SIG-M5 (cell line): ENCODE data around the gene RPS6KA4.
"Not testable (repeated sequence)": the region's sequence is repeated elsewhere in the genome, so short reads cannot be mapped to it uniquely, and the experiment has no call there.

ENCODE experiments used
- DNase-seq: peaks from one replicate; lab custom pipeline; 2025; lab: John Stamatoyannopoulos, UW

RPS6KA4 gene

GRCh38 chr11:64358907-64359711 lies at the start of gene RPS6KA4:
Gene RPS6KA4, plus strand, starts transcription at chr11:64359162. Its CDS starts 74 bp downstream, at chr11:64359236.
- no peak for DNase-seq

- no peak for DNase-seq
Observed at GRCh38 chr11:64312947-64313346, 46.0 kb upstream of the RPS6KA4 start.

DNA sequence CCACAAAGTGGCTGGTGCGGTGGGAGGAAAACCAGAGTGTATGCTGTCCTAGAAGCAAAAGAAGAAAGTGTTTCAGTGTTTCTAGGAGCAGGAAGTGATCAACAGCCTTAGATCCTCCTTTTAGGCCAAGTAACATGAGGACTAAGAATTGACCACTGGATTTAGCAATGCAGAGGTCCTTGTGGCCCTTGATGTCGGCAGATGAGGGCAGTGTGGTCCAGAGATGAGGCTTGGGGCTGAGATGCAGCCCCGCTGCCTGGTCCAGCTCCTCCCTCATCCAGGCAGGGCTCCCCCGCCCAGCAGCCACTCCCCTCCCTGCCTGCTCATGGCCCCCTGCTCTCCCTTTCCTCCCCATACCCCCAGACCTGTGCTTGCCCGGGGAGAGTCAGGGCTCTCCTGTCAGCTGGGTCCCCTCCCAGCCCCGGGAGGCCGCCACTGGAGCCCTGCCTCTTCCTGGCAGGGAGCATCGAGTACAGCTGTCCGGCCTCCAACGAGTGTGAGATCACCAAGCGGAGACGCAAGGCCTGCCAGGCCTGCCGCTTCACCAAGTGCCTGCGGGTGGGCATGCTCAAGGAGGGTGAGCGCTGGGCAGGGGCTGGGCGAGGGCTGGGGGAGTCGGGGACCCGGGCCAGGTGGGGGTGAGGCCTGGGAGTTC lies 45.3 kb upstream of the RPS6KA4 start:
- DNase-seq, result no peak

DNA sequence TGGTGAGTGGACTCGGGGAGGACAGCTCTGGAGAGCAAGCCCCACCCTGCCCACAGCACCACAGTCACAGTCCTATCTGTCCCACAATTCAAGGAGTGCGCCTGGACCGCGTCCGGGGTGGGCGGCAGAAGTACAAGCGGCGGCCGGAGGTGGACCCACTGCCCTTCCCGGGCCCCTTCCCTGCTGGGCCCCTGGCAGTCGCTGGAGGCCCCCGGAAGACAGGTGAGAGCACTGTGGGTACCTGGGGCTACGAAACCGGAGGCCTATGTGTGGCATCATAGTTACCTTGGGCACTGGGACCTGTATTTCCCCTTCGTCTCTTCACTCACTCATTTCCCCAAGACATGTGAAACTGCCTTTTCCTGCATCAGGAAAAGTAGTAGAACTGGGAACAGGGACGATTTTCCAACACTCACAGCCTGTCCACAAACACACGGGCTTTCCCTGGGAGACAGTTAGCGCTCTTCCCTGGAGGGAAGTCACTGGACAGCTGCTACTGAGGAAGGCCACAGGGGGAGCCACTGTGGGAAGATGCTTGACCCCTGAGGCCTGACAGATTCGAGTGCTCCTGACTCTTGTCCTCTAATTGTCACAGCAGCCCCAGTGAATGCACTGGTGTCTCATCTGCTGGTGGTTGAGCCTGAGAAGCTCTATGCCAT lies 44.7 kb upstream of the RPS6KA4 start:
- DNase-seq, result no peak

DNA sequence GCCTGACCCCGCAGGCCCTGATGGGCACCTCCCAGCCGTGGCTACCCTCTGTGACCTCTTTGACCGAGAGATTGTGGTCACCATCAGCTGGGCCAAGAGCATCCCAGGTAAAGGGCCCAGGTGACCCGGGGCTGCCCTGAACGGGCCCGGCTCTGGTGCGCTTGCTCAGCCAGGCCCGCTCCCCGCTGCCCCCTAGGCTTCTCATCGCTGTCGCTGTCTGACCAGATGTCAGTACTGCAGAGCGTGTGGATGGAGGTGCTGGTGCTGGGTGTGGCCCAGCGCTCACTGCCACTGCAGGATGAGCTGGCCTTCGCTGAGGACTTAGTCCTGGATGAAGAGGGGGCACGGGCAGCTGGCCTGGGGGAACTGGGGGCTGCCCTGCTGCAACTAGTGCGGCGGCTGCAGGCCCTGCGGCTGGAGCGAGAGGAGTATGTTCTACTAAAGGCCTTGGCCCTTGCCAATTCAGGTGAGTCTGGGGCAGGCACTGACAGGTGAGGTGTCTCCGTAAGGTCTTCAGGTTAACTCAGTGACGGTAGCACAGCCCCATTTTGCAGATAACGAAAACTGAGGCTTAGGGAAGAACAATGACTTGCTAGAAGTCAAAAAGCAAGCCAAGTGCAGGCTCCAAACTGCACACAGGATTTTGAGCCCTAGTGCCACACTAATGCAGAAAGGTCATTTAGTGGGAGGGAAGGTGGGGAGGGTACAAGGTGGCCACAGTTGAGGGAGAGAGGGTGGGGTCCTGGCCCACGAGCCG lies 44.0 kb upstream of the RPS6KA4 start:
- no peak for DNase-seq

DNA sequence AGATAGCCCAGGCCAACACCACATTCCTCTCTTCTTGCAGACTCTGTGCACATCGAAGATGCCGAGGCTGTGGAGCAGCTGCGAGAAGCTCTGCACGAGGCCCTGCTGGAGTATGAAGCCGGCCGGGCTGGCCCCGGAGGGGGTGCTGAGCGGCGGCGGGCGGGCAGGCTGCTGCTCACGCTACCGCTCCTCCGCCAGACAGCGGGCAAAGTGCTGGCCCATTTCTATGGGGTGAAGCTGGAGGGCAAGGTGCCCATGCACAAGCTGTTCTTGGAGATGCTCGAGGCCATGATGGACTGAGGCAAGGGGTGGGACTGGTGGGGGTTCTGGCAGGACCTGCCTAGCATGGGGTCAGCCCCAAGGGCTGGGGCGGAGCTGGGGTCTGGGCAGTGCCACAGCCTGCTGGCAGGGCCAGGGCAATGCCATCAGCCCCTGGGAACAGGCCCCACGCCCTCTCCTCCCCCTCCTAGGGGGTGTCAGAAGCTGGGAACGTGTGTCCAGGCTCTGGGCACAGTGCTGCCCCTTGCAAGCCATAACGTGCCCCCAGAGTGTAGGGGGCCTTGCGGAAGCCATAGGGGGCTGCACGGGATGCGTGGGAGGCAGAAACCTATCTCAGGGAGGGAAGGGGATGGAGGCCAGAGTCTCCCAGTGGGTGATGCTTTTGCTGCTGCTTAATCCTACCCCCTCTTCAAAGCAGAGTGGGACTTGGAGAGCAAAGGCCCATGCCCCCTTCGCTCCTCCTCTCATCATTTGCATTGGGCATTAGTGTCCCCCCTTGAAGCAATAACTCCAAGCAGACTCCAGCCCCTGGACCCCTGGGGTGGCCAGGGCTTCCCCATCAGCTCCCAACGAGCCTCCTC lies 43.1 kb upstream of the RPS6KA4 start:
- DNase-seq, result not testable (repeated sequence)

- DNase-seq, result no peak
Observed at GRCh38 chr11:64316672-64317324, 42.2 kb upstream of the RPS6KA4 start.

GRCh38 chr11:64317325-64317960 lies 41.5 kb upstream of the RPS6KA4 start, which contains the start of gene TRMT112:
Gene TRMT112, minus strand, starts transcription at chr11:64317559. Its CDS starts 33 bp downstream, at chr11:64317526.
- peak; percentile 93 for DNase-seq

- peak; percentile 65 for DNase-seq
Observed at GRCh38 chr11:64317961-64318765, 40.8 kb upstream of the RPS6KA4 start, which contains the start of gene PRDX5. Gene PRDX5, plus strand, starts transcription at chr11:64318121. Its CDS starts 95 bp downstream, at chr11:64318216.

DNA sequence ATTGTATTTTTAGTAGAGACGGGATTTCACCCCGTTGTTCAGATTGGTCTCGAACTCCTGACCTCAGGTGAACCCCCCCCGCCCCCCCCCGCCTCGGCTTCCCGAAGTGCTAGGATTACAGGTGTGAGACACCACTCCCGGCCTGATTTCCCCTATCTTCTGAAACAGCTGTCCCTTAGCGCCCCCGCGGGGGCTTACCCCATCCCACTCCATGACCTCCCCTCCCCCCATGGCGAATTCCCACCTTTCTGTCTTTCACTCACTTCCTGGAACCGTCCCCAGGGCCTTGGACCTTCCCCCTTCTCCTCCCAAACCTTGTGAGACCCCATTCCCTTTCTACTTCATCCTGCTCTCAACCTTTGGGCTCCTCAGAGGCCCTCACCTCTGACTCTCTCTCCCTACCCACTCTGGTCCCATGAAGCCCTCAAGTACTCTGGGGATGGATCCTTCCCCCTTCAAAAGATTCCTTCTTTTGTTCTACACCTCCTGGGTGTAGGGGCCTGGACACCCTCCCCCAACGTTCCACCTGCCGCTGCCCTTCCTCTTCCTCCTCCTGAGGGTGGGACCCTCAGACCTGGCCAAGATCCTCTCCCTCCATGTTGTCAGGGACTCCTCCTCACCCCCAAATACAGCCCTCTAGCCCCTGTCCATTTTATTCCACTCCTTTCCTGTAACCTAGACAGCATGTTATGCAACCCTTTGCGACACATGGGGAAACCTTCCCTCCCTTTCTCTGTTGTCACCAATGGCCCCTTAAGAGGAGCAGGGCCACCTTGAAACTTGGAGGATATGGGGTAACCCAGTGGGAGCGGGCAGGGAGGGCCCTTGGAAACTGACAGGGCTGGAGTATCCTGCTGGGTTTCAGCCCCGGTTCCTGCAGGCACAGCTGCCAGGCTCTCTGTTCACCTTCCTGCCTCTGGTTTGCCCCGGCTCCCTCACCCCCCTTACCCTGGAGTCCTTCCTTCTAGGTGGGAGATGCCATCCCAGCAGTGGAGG lies 39.9 kb upstream of the RPS6KA4 start:
- DNase-seq, result peak; percentile 22

DNA sequence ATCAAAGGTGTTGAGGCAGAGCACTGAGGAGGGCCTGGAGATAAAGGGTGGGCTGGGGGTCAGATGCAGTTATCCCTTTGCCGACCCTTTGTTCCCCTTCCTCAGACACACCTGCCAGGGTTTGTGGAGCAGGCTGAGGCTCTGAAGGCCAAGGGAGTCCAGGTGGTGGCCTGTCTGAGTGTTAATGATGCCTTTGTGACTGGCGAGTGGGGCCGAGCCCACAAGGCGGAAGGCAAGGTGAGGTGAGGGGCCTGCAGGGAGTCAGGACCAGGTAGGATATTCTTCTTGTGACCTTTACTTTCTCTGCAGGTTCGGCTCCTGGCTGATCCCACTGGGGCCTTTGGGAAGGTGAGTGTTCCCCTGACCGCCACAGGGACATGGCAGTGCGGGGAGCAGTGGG lies 38.4 kb upstream of the RPS6KA4 start:
- DNase-seq, result no peak

DNA sequence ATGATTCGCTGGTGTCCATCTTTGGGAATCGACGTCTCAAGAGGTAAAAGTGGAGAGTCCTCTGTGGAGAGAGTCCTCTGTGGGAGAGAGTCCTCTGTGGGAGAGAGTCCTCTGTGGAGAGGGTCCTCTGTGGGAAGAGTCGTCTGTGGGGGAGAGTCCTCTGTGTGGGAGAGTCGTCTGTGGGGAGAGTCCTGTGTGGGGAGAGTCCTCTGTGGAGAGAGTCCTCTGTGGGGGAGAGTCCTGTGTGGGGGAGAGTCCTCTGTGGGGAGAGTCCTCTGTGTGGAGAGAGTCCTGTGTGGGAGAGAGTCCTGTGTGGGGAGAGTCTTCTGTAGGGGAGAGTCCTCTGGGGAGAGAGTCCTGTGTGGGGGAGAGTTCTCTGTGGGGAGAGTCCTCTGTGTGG lies 37.9 kb upstream of the RPS6KA4 start:
- DNase-seq, result no peak

DNA sequence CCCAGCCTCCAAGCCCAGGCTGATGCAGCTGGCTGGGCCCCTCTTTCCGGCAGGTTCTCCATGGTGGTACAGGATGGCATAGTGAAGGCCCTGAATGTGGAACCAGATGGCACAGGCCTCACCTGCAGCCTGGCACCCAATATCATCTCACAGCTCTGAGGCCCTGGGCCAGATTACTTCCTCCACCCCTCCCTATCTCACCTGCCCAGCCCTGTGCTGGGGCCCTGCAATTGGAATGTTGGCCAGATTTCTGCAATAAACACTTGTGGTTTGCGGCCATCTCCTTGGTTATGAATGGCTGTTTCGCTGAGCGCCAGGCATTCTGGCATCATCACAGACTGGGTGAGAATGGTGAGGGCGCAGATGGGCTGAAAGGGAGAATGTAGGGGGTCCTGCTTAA lies 37.4 kb upstream of the RPS6KA4 start:
- no peak for DNase-seq

- DNase-seq, result no peak
Observed at GRCh38 chr11:64322925-64323260, 36.1 kb upstream of the RPS6KA4 start.

- DNase-seq, result no peak
Observed at GRCh38 chr11:64323373-64323772, 35.6 kb upstream of the RPS6KA4 start.

- DNase-seq, result not testable (repeated sequence)
Observed at GRCh38 chr11:64323984-64324383, 35.0 kb upstream of the RPS6KA4 start.

- DNase-seq, result no peak
Observed at GRCh38 chr11:64324692-64325469, 34.1 kb upstream of the RPS6KA4 start.
